NT2/D1 (cell line): ENCODE data around the gene NBEAL2.

Experiments
- YY1 ChIP-seq: IDR thresholded peaks from 2 replicates; pipeline ENCODE4 v1.6.1; 2011; ENCODE audit not compliant: insufficient read length, insufficient read depth
- ZNF274 ChIP-seq: IDR thresholded peaks from 2 replicates; pipeline ENCODE4 v1.6.1; 2011; ENCODE audit warnings: mild to moderate bottlenecking, low read depth, low read length

DNA sequence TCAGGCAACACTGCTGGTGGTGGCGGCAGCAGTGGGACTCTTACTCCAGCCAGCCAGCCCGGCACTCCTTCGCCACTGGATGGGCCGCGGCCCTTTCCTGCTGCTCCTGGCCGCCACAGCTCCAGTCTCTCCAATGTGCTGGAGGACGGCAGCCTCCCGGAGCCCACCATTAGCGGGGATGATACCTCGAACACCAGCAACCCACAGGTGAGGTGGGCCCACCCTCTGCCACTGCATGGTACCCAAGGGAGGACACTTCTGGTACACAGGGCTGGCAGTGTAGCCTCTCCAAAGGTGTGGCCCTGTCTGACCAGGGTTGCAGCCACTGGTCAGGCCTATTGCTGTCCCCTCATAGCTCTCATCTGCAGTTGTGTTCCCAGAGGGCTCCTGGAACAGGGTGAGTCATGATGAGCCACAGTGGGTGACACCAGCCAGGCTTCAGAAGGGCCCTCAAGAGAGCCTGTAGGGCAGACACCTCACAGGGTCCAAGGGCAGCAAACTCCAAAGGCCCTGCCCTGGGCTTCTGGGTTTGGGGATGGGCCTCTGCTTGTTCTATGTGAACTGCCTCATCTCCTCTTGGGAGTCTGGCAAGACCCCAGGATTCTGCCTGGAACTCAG is 20.8 kb downstream of the NBEAL2 start:
- TF ChIP-seq ZNF274 = no peak
- no peak for TF ChIP-seq YY1
